ENCODE measurements around the gene PPP1R16B.

Gene PPP1R16B

GRCh38 chr20:38804221-38804620, 1.3 kb upstream of the PPP1R16B start:
- no peak for DNase-seq (ENCODE audit: low read depth)
- H3K4me3 ChIP-seq (ENCODE audit: low read depth, low read length) = no peak overlapping the region
- no peak for TF ChIP-seq CTCF (conservative IDR thresholded peaks at IDR 0.05; ENCODE audit: low read depth, low read length)

- peak overlapping the region; percentile 50 for H3K4me3 ChIP-seq (ENCODE audit: low read depth, low read length)
- no peak for DNase-seq (ENCODE audit: low read depth)
- no peak for TF ChIP-seq CTCF (conservative IDR thresholded peaks at IDR 0.05; ENCODE audit: low read depth, low read length)
Observed at GRCh38 chr20:38804682-38805501, 605 bp upstream of the PPP1R16B start.

GRCh38 chr20:38805958-38806854, 709 bp downstream of the PPP1R16B start:
- DNase-seq (ENCODE audit: low read depth) = no peak
- TF ChIP-seq CTCF (conservative IDR thresholded peaks at IDR 0.05; ENCODE audit: low read depth, low read length) = no peak
- H3K4me3 ChIP-seq (ENCODE audit: low read depth, low read length) = peak overlapping the region; percentile 50

GRCh38 chr20:38806855-38807655, 1.6 kb downstream of the PPP1R16B start:
- no peak overlapping the region for H3K4me3 ChIP-seq (ENCODE audit: low read depth, low read length)
- DNase-seq (ENCODE audit: low read depth) = no peak
- TF ChIP-seq CTCF (conservative IDR thresholded peaks at IDR 0.05; ENCODE audit: low read depth, low read length) = no peak

GRCh38 chr20:38809942-38810341, 4.4 kb downstream of the PPP1R16B start:
- no peak for DNase-seq (ENCODE audit: low read depth)
- no peak for TF ChIP-seq CTCF (conservative IDR thresholded peaks at IDR 0.05; ENCODE audit: low read depth, low read length)
- no peak overlapping the region for H3K4me3 ChIP-seq (ENCODE audit: low read depth, low read length)

- no peak for DNase-seq (ENCODE audit: low read depth)
- no peak overlapping the region for H3K4me3 ChIP-seq (ENCODE audit: low read depth, low read length)
- TF ChIP-seq CTCF (conservative IDR thresholded peaks at IDR 0.05; ENCODE audit: low read depth, low read length) = no peak
Observed at GRCh38 chr20:38810926-38811630, 5.6 kb downstream of the PPP1R16B start.
